ENCODE data around the gene DLGAP4.
A peak's percentile ranks its signal among the peaks of the same experiment; 100 is the strongest.

The DLGAP4 gene

DNA sequence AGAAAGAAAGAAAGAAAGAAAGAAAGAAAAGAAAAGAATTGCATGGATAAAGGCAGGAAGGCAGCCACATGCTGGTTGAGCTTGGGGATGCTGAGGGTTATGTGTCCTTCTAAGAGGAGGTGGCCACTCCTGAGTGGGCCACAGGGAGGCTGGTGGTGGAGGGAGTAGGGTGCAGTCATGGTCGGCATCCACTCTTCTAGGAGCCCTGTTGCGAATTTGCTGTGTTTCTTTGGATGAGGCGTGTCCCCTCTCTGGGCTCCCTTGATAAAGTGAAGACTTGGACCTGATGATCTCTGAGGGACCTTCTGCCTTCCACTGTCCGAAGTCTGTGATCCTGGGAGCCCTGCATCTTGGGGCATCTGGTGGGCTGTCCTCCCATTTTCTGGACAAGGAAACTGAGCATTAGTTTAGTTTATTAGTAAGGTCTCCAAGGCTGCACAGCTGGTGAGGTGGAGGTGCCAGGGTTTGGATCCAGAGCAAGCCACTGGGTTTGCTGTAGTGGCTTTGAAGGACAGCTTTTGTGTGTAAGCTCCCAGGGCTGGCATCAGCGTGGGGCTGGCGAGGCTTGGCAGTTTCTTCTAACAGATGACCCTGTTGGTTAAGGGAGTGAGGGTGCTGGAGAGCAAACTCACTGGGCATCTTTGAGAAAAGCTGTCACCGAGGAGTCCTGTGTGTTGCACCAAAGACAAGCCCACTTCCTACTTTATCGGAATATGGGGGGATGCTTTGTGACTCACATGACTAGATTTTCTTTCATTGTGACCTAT lies 4.3 kb downstream of the DLGAP4 start:
- no peak for DNase-seq

DNA sequence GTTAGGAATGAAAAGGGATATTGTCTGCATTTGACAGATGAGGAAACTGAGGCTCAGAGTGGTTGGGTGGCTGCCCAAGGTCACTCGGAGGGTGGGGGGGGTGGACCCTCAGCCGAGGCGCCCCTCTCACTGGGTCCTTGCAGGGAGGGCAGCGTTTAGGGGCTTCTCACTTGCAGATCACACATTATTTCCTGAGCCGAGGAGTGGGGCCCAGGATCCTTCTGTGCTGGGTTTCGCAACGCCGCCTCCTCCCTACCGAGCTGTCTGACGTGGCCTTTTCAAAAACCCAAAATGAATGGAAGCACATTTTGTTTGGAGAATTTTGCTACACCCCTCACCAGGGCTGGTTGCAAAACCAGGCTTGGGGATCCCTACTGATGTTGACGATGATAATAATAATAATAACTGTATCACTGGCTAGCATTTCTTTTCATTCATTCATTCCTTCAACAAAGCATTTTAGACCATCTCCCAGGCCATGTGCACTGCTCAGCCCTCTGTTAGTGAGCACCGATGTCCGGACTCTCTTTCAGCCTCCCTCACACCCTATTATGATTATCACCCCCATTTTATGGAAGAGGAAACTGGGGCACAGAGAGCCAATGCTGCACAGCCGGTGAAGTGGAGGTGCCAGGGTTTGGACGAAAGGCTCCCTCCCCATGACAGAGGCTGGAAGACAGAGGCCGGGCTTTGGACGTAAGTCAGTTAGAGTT lies 5.2 kb downstream of the DLGAP4 start:
- no peak for DNase-seq

- DNase-seq = no peak
These were observed 6.0 kb downstream of the DLGAP4 start for GRCh38 chr20:36311854-36312723.

- DNase-seq = no peak
These were observed 6.7 kb downstream of the DLGAP4 start for GRCh38 chr20:36312724-36313441.

DNA sequence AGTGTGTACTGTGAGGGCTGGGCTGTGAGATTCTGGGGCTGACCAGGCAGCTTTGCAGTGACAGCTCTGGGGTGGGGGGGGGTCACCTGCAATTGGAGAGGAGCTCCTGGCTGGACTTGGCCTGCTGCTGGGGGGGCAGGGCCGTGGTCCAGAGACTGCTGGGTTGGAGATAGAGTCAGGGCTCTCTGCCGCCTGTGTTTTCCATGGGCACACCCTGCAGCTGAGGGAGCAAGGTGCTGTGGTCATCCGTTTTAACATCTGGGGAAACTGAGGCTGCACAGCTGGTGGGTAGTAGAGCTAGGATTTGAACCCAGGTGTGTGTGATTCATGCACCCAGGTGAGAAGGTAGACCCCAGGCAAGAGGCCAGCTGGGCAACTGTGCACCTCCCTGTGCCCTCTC lies 7.3 kb downstream of the DLGAP4 start:
- DNase-seq = no peak

DNA sequence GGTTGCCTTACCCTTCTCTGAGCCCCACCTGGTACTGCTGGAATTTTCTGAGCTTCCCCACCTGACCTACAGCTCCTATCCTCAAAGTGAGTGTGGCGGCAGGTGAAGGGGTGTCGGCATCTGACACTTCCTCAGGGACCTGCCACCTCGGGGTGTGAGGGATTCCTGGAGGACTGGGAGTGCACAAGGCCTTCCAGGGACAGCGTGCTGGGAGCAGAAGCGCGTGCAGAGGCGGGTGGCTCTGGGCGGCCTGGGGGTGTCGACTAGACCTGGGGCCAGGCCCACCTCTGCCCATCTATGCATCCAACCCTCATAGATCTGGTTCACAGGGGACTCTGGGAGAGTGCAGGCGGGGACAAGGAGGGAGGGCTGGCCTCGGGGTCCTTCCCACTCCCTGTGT lies 7.8 kb downstream of the DLGAP4 start:
- no peak for DNase-seq

DNA sequence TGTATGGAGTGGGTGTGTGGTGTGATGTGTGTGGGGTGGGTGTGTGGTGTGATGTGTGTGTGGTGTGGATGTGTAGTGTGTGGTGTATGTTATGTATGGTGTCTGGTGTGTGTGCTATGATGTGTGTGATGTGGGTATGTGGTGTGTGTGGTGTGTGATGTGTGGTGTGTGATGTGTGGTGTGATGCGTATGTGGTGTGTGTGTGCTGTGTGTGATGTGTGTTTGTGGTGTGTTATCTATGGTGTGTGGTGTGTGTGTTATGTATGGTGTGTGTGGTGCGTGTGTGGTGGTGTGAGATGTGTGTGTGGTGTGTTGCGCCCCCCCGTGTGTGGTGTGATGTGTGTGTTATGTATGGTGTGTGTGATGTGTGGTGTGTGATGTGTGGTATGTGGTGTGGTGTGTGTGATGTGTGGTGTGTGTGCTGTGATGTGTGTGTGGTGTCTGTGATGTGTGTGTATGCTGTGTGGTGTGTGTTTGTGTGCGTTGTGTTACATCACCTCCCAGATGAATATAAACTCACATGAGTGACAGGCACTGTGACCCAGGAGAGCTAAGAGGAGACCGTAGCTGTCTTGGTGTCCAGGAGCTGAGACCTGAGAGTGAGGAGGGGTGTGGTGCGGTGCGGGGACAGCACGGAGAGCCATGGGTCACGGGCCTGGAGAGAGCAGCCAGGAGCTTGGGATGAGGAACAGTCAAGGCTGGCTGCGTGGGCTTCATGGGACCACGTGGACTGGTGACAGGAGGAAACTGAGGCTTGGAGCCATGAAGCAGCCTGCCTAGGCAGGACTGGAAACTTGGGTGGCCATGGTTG lies 8.8 kb downstream of the DLGAP4 start:
- DNase-seq = no peak

DNA sequence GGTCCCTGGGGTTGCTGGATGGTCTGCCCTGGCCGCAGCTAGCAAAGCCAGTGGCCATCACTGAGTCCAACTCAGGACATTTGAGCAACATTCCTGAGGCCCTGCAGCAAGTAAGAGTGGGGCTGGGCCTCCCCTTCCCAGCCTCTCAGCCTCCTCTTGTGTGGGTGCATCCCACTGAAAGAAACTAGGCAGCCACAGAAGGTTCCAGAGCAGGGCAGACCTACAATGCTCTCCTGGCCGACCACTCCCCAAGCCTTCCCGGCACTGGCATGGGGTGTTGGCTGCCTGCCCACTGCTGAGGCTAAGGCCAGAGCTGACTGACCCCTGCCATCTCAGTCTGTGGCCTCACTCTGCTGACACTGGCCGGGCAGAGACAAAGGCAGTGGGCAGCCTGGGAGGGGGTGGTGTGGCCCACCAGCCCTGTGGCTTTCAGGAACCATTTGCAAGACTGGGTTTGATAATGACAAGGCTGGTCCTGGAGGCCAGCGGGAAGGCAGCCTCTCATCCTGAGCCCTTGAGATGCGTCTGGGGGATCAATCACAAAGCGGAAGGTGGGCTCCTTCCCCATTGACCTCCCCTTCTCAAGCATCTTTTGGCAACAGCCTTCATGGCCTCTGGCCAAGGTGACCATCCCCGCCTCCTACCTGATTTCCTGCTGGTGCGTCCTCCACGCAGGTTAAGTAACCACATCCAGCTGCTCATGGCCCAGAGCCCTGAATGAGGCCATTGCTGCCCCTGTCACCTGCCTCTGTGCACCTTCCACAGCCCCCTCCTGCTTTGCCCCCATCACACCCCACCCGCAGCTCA lies 9.6 kb downstream of the DLGAP4 start:
- no peak for DNase-seq

DNA sequence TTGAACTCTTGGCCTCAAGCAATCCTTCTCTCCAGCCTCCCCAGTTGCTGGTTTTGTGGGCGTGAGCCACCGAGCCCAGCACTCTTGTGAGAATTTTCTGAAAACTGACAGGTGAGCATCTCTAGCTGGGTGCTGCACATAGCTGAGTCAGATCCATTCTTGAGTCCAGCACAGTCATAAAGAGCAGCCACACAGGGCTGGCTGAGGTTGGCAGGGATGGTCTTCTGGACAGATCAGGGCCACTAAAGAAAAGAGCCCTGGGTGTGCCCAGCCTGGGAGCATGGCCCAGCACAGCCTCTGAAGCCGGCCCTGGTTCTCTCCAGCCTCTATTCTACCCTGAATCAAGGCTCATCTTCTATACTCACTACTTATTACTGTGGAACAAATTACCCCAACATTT lies 11.5 kb downstream of the DLGAP4 start:
- DNase-seq = no peak

DNA sequence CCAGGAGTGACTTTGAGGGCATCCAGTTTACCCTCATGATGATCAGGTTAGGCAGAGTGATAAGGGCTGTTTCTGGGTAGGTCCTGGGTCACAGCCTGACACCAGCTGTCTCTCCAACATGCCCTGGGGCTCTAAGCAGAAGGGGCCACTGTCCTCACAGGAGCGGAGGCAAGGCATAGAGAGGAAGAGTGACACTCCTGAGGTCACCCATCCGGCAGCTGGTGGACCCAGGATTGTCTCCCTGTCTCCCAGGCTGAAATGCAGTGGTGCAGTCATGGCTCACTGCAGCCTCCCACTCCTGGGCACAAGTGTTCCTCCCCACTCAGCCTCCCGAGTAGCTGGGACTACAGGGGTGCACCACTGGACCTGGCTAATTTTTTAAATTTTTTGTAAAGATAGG lies 12.0 kb downstream of the DLGAP4 start:
- no peak for DNase-seq

- no peak for DNase-seq
These were observed 13.5 kb downstream of the DLGAP4 start for GRCh38 chr20:36319356-36320260.

DNA sequence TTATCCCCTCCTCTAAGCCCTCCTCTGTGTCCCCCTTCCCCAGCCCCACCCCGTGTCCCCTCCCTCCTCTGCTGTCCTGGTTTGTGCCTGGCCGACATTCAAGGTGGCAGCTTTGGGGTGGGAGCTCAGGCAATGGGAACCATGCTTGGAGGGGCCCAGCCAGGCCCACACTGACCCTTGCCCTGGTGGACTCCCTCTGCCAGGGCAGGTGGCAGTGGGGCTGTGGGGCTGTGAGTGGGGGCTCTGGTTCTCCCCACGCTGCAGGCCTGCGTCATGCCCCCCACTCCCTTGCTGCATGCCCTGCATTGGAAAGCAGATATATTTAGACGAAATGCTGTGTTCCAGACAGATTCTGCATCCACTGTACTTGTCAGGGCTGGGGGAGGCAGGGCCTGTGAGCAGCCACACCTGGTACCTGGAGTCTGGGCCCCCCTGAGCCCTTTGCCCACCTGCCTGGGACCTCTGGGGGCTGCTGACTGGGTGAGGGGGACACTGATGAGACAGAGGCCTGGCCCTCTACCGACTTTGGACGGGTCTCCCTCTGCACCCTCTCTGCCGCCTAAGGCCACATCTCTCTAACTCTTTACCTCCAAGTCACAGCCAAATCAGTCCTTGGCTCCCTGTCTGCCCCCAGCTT lies 14.2 kb downstream of the DLGAP4 start:
- no peak for DNase-seq

DNA sequence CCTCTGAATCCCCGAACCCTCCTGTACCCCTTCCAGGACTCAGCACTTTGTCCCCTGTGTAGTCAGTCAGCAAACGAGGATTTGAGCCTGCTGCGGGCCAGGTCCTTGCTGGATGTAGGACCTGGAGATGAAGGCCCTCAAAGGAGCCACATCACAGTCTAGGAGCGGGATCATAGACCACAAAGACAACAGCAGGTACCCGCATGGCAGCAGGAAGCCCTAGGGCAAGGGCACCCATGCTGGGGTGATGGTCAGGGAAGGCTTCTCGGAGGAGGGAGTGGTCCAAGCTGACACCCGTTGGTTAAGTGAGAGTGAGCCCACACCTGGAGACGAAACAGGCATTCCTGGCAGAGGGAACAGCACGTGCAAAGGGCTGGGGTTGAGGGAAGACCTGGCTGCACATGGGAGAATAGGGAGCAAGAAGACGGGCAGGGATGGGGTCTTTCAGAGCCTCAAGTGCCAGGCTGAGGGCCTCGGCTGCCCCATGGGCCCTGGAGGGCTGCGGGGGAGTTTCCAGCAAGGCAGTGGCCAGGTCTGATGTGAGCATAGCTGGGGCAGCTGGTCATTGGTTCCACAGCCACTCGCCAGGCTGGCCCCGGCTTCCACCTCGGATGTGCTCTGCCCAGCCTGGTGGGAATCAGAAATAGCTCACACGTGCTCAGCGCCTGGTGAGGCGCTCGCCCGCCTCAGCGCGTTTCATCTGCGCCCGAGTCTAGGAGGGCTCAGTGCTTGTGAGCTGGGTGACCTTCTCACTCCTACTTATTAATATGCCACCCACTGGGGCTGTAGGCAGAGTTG lies 15.0 kb downstream of the DLGAP4 start:
- no peak for DNase-seq

- no peak for DNase-seq
These were observed 16.0 kb downstream of the DLGAP4 start for GRCh38 chr20:36322131-36322530.

DNA sequence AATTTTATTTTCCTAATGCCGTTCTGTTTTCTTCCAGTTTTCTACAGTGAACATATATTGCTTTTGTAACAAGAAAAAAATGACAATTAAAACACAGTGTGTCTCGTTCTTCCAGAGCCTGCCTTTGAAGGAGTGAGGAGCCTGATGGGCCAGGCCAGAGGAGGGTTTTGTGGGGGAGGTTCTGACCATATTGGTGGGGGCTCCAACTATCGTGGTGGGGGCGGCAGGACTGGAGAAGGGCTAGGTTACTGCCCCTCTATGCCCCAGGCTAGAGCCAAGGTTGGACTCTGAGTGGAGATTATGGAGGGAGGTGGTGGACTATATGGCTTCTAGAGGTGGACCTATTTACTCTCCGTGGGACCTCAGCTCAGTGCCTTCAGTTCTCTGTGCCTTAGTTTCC lies 24.0 kb downstream of the DLGAP4 start:
- no peak for DNase-seq

DNA sequence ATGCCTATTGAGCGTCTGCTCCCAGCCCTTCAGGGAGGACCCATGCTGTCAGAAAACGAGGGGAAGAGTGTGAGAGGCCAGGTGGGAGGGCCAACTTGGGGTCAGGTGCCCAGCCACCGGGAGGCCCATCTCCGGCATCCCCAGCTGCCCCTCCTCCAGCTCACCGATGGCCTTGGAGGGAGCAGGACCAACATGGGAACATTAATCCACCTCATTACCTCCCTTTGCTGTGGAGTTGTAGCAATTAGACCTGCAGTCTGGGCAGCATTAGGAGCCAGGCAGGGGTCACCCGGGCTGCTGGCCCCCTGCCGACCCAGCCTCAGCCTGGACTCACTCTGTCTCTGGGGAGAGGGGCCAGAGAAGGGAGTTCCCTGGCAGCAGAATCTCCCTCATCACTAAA lies 25.1 kb downstream of the DLGAP4 start:
- peak in 1 of 3 experiments; percentile 35 for DNase-seq

GRCh38 chr20:36333841-36334240 lies 27.7 kb downstream of the DLGAP4 start:
- no peak for DNase-seq
